Head of caudate nucleus (tissue), 42 donors: ENCODE results near the gene TRIL.

ENCODE experiments used
- DNase-seq, 42 donors: peaks; one replicate each; pipeline versions ENCODE4 v3.0.0 to v3.0.0-alpha.2; 2020 to 2021; ENCODE audit warnings: mixed read lengths in 7 of 42
- intact Hi-C: fragments of 100-400 bp; cut with DNase I; formaldehyde crosslinking; loops from one replicate; pipeline ENCODE4 v1.15.0; 2022

The TRIL gene

DNA sequence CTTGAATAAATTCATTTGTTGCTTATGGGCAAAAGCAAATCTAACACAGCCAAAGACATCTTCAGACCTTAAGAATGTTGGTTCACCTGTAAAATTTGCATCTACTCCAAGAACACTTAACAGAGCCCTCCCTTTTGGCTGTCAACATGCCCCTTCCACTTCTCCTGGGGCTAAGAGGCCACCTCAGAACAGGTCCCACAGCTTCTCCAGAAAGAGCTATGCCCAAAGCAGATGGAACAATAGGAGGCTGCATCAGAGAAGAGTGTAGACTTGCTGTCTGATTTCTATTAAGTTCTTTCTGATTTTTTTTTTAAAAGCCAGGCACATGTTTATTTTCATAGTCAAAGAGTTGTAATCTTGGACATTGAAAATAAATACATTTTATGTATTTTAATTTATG is 26.1 kb upstream of the TRIL start:
- no peak for DNase-seq
- intact Hi-C loops: no loop called here

GRCh38 chr7:28983396-28984190 is 25.5 kb upstream of the TRIL start:
- no peak for DNase-seq

DNA sequence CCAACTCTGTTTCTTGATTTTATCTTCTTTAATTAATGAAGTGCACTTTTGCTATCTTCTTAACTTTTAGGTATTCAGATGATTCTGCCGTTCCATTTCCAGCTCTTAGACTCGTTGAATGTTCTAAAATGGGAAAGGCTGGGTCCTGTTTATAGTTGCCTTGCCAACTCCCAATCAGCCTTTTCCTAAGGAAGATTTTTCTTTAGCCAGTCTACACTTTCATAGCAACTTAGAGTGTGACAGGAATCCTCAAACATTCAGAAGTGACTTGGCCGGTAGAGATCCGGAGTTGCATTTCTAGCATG is 23.0 kb upstream of the TRIL start:
- DNase-seq: no peak
- intact Hi-C loops: no loop called here

More at GRCh38 chr7:28983396-28984190, 25.5 kb upstream of the TRIL start:
- intact Hi-C loops: no loop called here

DNA sequence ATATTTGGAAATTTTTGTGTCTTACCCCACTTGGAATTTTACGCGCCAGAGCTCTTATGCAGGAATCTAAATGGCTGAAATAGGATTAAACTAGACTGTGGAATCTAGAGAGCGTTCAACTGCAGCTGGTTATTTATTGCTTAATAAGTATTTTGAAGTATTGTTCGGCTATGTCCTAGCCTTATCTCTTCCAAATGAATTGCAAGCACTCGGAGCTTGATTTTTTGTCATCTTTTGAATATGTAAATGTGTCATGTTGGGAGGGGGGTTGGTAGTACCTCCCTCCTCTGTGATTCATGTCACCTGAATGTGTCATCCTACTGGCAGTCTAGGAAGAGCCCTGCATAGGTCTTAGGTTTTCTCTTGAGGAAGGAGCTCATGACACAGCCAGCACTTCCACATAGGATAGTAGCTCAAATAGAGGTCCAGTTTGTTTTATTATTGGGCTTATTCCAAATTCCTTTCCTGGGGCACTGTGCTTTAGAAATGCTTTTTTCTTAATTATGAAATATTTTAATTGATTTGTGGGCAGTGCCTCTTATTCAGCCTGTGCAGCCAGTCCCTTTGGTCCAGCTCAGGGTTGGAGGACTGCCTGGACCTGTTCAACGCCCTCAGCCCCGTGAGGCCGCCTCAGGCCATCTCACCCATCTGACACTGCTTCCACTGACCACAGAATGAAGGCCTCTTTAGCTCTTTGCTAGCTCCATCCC is 22.5 kb upstream of the TRIL start:
- intact Hi-C loops: no loop called here
- peak in 22 of 42 donors; percentile 17 to 72 (median 44) for DNase-seq

- intact Hi-C loops: no loop called here
- no peak for DNase-seq
Observed at GRCh38 chr7:28979776-28980175, 21.6 kb upstream of the TRIL start.

DNA sequence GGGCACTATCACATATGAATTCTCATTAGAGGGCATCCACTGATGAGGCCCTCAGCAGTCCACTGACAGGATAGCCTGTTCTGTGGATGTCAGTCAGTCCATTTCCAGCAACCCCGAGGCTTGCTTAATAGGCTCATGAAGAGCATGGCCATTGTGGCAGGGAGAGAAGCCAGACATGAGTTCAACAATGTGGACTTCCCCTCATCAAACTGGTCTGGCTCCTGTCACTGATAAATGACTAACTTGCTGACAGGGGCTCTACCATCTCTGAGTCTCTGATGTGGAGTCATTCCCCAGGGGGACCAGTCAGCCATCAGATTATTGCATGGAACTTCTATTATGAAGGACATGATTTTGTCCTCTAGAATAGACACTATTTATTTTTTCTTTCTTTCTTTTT is 19.8 kb upstream of the TRIL start:
- intact Hi-C loops: no loop called here
- DNase-seq: no peak

DNA sequence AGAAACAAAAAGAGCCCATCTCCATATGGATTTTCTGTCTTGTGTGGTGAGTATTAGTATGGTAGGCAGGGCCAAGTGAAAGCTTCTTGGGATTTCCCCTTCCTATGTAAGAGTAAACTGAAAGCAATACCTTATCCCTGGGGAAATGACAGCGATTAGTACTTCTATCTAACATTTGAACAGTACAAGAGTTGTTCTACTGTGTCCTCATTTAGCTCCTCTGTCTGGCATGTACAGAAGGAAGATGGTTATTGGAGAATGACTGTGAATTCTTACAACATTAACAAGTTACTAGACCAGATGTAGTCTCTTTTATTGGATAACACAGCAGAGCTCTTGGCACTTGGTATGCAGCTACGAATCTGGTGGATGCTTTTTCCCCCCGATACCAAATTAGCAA is 17.9 kb upstream of the TRIL start:
- DNase-seq: no peak
- intact Hi-C loops: no loop called here

- intact Hi-C loops: no loop called here
- no peak for DNase-seq
Observed at GRCh38 chr7:28973591-28973990, 15.5 kb upstream of the TRIL start.

DNA sequence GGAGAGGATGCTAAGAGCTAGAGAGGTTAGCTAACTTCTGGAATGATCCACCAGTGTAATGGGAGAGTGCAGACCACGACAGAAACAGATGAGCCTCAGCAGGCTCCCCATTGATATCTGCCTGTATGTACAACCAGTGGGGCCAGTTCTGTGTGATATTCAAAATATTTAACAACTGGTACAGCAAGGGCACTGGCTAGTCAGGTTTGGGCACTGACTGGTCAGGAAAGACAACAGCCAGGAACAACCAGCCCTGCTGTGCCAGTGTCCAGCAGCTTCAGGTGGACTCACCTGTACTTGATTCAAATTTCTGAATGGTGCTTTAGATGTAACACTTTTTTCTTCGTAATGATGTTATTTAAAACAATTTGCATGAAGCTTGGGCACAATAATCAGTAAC is 5.9 kb upstream of the TRIL start:
- intact Hi-C loops: no loop called here
- DNase-seq: no peak

- DNase-seq: no peak
- intact Hi-C loops: no loop called here
Observed at GRCh38 chr7:28961972-28962371, 3.8 kb upstream of the TRIL start.

GRCh38 chr7:28960071-28960840 is 2.1 kb upstream of the TRIL start:
- intact Hi-C loops: no loop called here
- no peak for DNase-seq

DNA sequence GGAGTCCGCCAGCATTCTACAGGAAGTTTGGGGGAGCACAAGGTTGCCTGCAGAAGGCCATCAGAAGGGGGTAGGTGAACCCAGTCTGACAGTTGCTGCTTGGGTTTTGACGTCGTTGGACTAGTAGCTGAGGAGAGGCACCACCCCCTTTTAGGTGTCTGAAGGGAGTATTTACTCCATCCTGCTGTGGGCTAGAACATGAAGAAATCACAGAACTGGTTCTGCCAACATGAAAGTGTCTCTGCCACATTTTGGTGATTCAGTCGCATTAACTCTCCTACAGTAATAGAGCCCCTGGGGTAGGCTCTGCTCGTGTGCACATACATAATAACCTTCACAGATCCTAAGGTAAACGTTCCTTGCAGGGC is 834 bp upstream of the TRIL start:
- no peak for DNase-seq
- intact Hi-C loops: no loop called here

- intact Hi-C loops: no loop called here
- peak in 16 of 42 donors; percentile 12 to 65 (median 28) for DNase-seq
Observed at GRCh38 chr7:28957751-28958234, 337 bp downstream of the TRIL start.

DNA sequence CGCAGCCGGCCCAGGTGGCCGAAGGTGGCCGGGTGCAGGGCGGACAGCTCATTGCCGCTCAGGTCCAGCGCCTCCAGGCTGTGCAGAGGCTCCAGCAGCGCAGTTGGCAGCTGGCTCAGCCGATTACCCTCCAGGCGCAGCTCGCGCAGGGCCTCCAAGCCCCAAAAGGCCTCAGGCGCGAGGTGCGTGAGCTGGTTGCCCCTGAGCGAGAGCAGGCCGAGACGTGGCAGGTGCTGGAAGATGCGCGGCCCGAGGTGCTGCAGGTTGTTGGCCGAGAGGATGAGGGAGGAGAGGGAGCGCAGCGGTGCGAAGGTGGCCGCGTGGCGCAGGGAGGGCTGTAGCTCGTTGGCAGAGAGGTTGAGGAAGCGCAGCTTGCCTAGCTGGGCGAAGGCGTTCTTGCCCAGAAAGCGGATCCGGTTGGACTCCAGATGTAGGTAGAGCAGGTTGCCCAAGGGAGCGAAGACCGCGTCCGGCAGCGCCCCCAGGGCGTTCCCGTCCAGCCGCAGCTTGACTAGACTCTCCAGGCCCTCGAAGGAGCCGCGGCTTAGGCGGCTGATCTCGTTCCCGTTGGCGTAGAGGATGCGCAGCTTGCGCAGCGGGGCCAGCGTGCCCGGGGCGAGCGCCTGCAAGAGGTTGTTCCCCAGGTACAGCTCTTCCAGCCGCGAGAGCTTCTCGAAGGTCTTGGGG is 923 bp downstream of the TRIL start:
- intact Hi-C loops: no loop called here
- DNase-seq: peak in 27 of 42 donors; percentile 12 to 57 (median 31)

- peak in 41 of 42 donors; percentile 23 to 78 (median 60) for DNase-seq
- intact Hi-C loops: no loop called here
Observed at GRCh38 chr7:28956608-28957063, 1.5 kb downstream of the TRIL start.

GRCh38 chr7:28955718-28956607 is 2.2 kb downstream of the TRIL start:
- intact Hi-C loops: no loop called here
- peak in 41 of 42 donors; percentile 21 to 79 (median 63) for DNase-seq

GRCh38 chr7:28955356-28955717 is 2.8 kb downstream of the TRIL start:
- DNase-seq: peak in 2 of 42 donors; percentile 4 to 10
- intact Hi-C loops: no loop called here

- peak in 1 of 42 donors; percentile 22 for DNase-seq
- intact Hi-C loops: no loop called here
Observed at GRCh38 chr7:28954946-28955345, 3.2 kb downstream of the TRIL start.
